ENCODE data around the gene GFPT1.

Gene GFPT1

GRCh38 chr2:69291004-69291650 is 95.9 kb downstream of the GFPT1 start:
- peak; percentile 59 for DNase-seq (ENCODE audit: low spot score)

GRCh38 chr2:69288429-69288828 is 98.6 kb downstream of the GFPT1 start:
- DNase-seq (ENCODE audit: low spot score): no peak

DNA sequence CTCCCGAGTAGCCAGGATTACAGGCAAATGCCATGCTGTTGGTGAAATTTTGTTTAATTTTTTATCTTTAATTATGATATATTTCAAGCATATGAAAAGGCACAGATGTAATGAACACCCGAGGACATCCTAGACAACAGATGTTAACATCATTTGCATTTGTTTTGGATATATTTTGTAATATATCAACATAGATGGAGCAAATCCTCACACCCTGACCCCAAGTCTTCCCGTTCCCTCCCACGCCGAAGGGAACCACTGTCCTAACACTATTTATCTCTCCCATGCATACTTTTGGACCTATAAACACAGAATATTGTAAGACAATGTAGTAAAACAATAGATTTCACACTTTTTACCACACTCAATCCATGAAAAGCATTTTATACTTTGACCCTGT is 99.5 kb downstream of the GFPT1 start:
- no peak for DNase-seq (ENCODE audit: low spot score)

GRCh38 chr2:69285379-69285894 is 101.6 kb downstream of the GFPT1 start:
- DNase-seq (ENCODE audit: low spot score): no peak

GRCh38 chr2:69280796-69281412 is 106.1 kb downstream of the GFPT1 start:
- DNase-seq (ENCODE audit: low spot score): no peak

- peak; percentile 22 for DNase-seq (ENCODE audit: low spot score)
Measured at GRCh38 chr2:69279931-69280681, 106.9 kb downstream of the GFPT1 start.

DNA sequence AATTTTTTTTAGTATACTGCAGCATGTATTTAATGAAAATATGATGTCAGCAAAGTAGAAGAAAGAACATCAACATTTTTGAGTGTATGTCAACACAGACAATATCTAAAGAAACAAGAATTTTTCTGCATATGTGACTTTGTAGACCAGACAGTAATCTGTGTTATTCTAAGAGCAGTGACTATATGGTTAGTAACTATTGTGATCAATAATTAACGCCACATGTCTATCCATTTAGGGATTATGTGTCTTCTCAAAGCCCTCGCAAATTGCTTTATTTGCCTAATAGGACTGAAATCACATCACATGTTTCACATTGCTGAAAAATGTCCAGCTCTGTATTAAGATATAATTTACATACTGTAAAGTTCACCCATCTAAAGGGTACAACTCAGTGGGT is 107.8 kb downstream of the GFPT1 start:
- DNase-seq (ENCODE audit: low spot score): no peak

GRCh38 chr2:69278366-69278765 is 108.7 kb downstream of the GFPT1 start:
- DNase-seq (ENCODE audit: low spot score): no peak

GRCh38 chr2:69275490-69275889 is 111.5 kb downstream of the GFPT1 start:
- DNase-seq (ENCODE audit: low spot score): no peak

GRCh38 chr2:69272803-69273471 is 114.1 kb downstream of the GFPT1 start:
- DNase-seq (ENCODE audit: low spot score): no peak

DNA sequence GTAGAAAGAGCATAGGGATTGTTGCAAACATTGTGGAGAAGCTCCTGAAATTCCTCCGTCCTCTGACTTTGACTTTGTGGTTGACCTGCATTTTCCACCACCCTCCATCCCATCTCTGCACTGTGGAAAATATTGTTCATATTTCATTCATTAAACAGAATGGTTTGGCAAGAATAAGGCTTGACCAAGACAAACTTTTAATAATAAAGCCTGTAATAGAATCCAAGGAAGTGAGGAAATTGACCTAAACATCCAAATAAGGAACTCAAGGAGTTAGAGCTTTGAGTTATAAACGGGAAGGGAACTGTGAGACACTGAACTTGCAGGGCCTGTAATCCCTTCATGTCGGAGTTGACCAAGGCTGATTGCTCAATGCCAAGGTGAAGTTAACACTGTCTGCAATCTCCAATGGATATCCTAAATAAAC is 115.2 kb downstream of the GFPT1 start:
- DNase-seq (ENCODE audit: low spot score): peak; percentile 70
